ENCODE measurements around the gene SMYD3.
"Not testable (repeated sequence)": the region's sequence is repeated elsewhere in the genome, so short reads cannot be mapped to it uniquely, and the experiment has no call there.

The SMYD3 gene

GRCh38 chr1:245715291-245715701, 791.8 kb downstream of the SMYD3 start:
- no peak for ATAC-seq (ENCODE audit: insufficient read depth, low read depth)
- DNase-seq: no peak
- no peak overlapping the region for H3K27ac ChIP-seq (ENCODE audit: low read length)

GRCh38 chr1:245714027-245714426, 793.1 kb downstream of the SMYD3 start:
- not testable (repeated sequence) for H2AFZ ChIP-seq (ENCODE audit: low read depth, low read length); H4K20me1 ChIP-seq (ENCODE audit: insufficient read depth, low read length); H3K4me3 ChIP-seq (ENCODE audit: low read depth in 1 of 2, low read length in 2 of 2); DNase-seq; H3K9me3 ChIP-seq (ENCODE audit: insufficient read depth, low read length, severe bottlenecking); H3K4me2 ChIP-seq (ENCODE audit: insufficient read depth, low read length); H3K79me2 ChIP-seq (ENCODE audit: insufficient read depth, low read length); ATAC-seq (ENCODE audit: insufficient read depth, low read depth); H3K9ac ChIP-seq (ENCODE audit: low read depth, low read length); H3K27me3 ChIP-seq (ENCODE audit: insufficient read depth, low read length, poor library complexity); H3K4me1 ChIP-seq (ENCODE audit: insufficient read depth, low read length); H3K27ac ChIP-seq (ENCODE audit: low read length); H3K36me3 ChIP-seq (ENCODE audit: insufficient read depth, low read length)

More at GRCh38 chr1:245715291-245715701, 791.8 kb downstream of the SMYD3 start:
- Histone ChIP-seq H3K4me2 (ENCODE audit: insufficient read depth, low read length) (no peak overlapping the region), H3K79me2 (ENCODE audit: insufficient read depth, low read length) (no peaks in the 10 kb centered on the region), H3K27me3 (ENCODE audit: insufficient read depth, low read length, poor library complexity) (no peaks in the 10 kb centered on the region), H4K20me1 (ENCODE audit: insufficient read depth, low read length) (no peaks in the 10 kb centered on the region), H3K36me3 (ENCODE audit: insufficient read depth, low read length) (no peaks in the 10 kb centered on the region), H3K4me3 (ENCODE audit: low read depth in 1 of 2, low read length in 2 of 2) (no peak overlapping the region), H3K4me1 (ENCODE audit: insufficient read depth, low read length) (no peaks in the 10 kb centered on the region), H2AFZ (ENCODE audit: low read depth, low read length) (no peak overlapping the region), H3K9me3 (ENCODE audit: insufficient read depth, low read length, severe bottlenecking) (no peaks in the 10 kb centered on the region), H3K9ac (ENCODE audit: low read depth, low read length) (no peak overlapping the region)
- no peak for TF ChIP-seq CTCF (IDR thresholded peaks at IDR 0.05; ENCODE audit: borderline replicate concordance, extremely low read depth, low read length, poor library complexity, severe bottlenecking)
- TF ChIP-seq EZH2 (IDR thresholded peaks at IDR 0.05; ENCODE audit: borderline replicate concordance, low read depth, low read length, severe bottlenecking): no peak

- no peak overlapping the region for H3K4me2 ChIP-seq (ENCODE audit: insufficient read depth, low read length)
These were observed 795.8 kb downstream of the SMYD3 start for GRCh38 chr1:245710961-245711903.

More at GRCh38 chr1:245710961-245711903, 795.8 kb downstream of the SMYD3 start:
- Histone ChIP-seq H2AFZ (ENCODE audit: low read depth, low read length) (no peak overlapping the region), H3K4me3 (ENCODE audit: low read depth in 1 of 2, low read length in 2 of 2) (no peak overlapping the region), H3K4me1 (ENCODE audit: insufficient read depth, low read length) (no peaks in the 10 kb centered on the region), H3K79me2 (ENCODE audit: insufficient read depth, low read length) (no peaks in the 10 kb centered on the region), H4K20me1 (ENCODE audit: insufficient read depth, low read length) (no peaks in the 10 kb centered on the region), H3K27me3 (ENCODE audit: insufficient read depth, low read length, poor library complexity) (no peaks in the 10 kb centered on the region), H3K9me3 (ENCODE audit: insufficient read depth, low read length, severe bottlenecking) (no peaks in the 10 kb centered on the region), H3K9ac (ENCODE audit: low read depth, low read length) (no peak overlapping the region), H3K36me3 (ENCODE audit: insufficient read depth, low read length) (no peaks in the 10 kb centered on the region), H3K27ac (ENCODE audit: low read length) (no peak overlapping the region)
- DNase-seq (no peak), ATAC-seq (ENCODE audit: insufficient read depth, low read depth) (no peak)
- no peak for TF ChIP-seq CTCF (IDR thresholded peaks at IDR 0.05; ENCODE audit: borderline replicate concordance, extremely low read depth, low read length, poor library complexity, severe bottlenecking)
- TF ChIP-seq EZH2 (IDR thresholded peaks at IDR 0.05; ENCODE audit: borderline replicate concordance, low read depth, low read length, severe bottlenecking): no peak

All from DND-41 (cell line).